PC-9 (cell line): ENCODE measurements around the gene EFHD1.

ENCODE experiments used
- EZH2 ChIP-seq: fragments of 200-600 bp; sonication (generic); IDR thresholded peaks from 2 replicates; pipeline ENCODE4 v1.8.0; 2017; ENCODE audit warnings: antibody characterized with exemption, low read depth
- TF ChIP-seq, protein P1 (sequence below): fragments of 200-600 bp; sonication (generic); conservative IDR thresholded peaks from 2 replicates; pipeline ENCODE4 v1.6.1; 2017; ENCODE audit warnings: mixed run types, antibody characterized with exemption, mild to moderate bottlenecking, moderate library complexity

DNA sequence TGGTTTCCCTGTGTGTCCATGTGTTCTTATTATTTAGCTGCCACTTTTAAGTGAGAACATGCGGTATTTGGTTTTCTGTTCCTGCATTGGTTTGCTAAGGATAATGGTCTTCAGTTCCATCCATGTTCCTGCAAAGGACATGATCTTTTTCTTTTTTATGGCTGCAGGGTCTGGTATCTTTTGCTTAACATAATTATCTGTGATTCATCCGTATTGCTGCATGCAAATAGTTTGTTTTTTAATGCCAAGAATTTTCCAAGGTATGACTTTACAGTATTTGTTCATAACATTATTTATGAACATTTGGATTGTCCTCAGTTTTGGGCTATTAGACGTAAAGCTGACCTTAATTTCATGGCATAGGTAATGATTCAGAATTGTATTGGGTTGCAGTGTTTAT, 81.6 kb downstream of the EFHD1 start:
- TF ChIP-seq, protein P1, sequence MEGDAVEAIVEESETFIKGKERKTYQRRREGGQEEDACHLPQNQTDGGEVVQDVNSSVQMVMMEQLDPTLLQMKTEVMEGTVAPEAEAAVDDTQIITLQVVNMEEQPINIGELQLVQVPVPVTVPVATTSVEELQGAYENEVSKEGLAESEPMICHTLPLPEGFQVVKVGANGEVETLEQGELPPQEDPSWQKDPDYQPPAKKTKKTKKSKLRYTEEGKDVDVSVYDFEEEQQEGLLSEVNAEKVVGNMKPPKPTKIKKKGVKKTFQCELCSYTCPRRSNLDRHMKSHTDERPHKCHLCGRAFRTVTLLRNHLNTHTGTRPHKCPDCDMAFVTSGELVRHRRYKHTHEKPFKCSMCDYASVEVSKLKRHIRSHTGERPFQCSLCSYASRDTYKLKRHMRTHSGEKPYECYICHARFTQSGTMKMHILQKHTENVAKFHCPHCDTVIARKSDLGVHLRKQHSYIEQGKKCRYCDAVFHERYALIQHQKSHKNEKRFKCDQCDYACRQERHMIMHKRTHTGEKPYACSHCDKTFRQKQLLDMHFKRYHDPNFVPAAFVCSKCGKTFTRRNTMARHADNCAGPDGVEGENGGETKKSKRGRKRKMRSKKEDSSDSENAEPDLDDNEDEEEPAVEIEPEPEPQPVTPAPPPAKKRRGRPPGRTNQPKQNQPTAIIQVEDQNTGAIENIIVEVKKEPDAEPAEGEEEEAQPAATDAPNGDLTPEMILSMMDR, result no peak
- no peak for TF ChIP-seq EZH2
